ENCODE data around the gene PPP1R8. TPM values are rescaled to one million over a fixed set of nuclear protein-coding genes. Genes with fewer than 3 reads are reported as not detected.
A peak's percentile ranks its signal among the peaks of the same experiment; 100 is the strongest.

PPP1R8 gene
- total RNA-seq (10 to 100 TPM in 3 of 5 donors, 1 to 10 TPM in 1, under 1 TPM in 1; 0.58 to 40.0 (median 22.7) TPM), polyA plus RNA-seq (10 to 100 TPM; 20.4 to 25.1 (median 21.8) TPM)
- long read RNA-seq, donor 1, partial matches to known transcripts, result 0 of 3 reads
- long read RNA-seq, donor 1, other reads (novel, unspliced or antisense), result 0 of 3 reads
- long read RNA-seq, donor 2, partial matches to known transcripts, result 0 of 4 reads
- long read RNA-seq, donor 2, other reads (novel, unspliced or antisense), result 0 of 4 reads
- long read RNA-seq, donor 3, partial matches to known transcripts, result 8 of 11 reads
- long read RNA-seq, donor 3, other reads (novel, unspliced or antisense), result 0 of 11 reads
- long read RNA-seq, donor 4, result 0 reads
- long read RNA-seq, donor 5, transcript PPP1R8-202 (7 exons, 2,344 nt), result major isoform, 6 of 14 reads
- long read RNA-seq, donor 5, partial matches to known transcripts, result 8 of 14 reads
- long read RNA-seq, donor 5, other reads (novel, unspliced or antisense), result 0 of 14 reads
- long read RNA-seq, donor 6, result 0 reads
- long read RNA-seq, donor 7, partial matches to known transcripts, result 0 of 4 reads
- long read RNA-seq, donor 7, other reads (novel, unspliced or antisense), result 0 of 4 reads
- long read RNA-seq, donor 8, partial matches to known transcripts, result 6 of 10 reads
- long read RNA-seq, donor 8, other reads (novel, unspliced or antisense), result 0 of 10 reads
- long read RNA-seq, donor 9, partial matches to known transcripts, result 8 of 9 reads
- long read RNA-seq, donor 9, other reads (novel, unspliced or antisense), result 0 of 9 reads
- long read RNA-seq, donor 10, result 0 reads

DNA sequence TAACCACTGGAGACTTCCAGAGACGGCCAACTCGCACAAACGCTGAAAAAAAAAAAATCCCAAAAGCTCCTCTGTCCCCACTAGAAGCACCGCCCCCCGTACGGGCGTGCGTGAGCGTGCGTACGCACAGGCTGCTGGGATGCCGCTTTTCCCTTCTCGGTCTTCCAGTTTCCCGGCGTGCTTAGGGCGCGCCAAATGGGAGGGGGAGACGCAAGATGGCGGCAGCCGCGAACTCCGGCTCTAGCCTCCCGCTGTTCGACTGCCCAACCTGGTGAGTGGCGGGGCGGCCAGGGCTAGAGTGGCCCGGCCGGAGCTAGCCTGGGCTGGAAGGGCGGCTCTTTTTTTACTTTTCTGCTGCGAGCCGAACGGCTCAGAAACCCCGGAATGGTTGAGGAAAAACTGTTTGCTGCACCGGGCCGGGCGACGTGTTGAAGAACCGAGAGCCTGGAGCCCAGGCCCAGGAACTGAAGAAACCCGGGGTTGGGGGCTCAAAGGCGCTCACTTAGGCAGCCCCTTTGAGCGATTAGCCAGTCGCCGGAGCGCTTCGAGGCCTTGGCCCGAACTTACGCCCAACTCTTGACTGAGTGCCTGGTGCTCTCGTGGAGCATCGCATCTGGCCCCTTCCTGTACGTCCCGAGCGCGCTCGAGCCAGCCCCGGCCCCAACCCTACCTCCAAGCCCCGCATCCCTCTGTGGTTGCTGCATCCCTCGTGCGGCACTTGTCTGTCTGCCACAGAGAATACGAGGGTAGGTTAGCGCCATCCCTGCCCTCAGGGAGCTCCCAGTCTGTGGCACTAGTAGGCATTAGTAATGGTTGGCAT lies at the start of gene PPP1R8:
TSS of gene PPP1R8 (plus strand) at position 162 of the 820 bp plus-strand sequence. CDS start at position 216, 54 bp downstream.
- Histone ChIP-seq H3K27ac (peak within 1 kb of the TSS; percentile 83 to 95 (median 93)), H3K4me3 (peak within 1 kb of the TSS; percentile 71 to 99 (median 86)), H3K27me3 (no peaks in the 10 kb centered on the region), H3K4me1 (peaks cover 12 to 43% (median 30%) of the 10 kb centered on the region in 4 donors), H3K36me3 (peaks cover 0 to 33% (median 28%) of the 10 kb centered on the region in 4 donors), H3K9me3 (no peaks in the 10 kb centered on the region)
- DNase-seq, result peak; percentile 93 to 98
- TF ChIP-seq POLR2AphosphoS5 (IDR thresholded peaks at IDR 0.05), result peak; percentile 92 to 98 (median 96)
- no peak for TF ChIP-seq EP300 (IDR thresholded peaks at IDR 0.05)
- TF ChIP-seq POLR2A (IDR thresholded peaks at IDR 0.05), result peak in 2 of 4 donors; percentile 62 to 71
- TF ChIP-seq, protein P1, sequence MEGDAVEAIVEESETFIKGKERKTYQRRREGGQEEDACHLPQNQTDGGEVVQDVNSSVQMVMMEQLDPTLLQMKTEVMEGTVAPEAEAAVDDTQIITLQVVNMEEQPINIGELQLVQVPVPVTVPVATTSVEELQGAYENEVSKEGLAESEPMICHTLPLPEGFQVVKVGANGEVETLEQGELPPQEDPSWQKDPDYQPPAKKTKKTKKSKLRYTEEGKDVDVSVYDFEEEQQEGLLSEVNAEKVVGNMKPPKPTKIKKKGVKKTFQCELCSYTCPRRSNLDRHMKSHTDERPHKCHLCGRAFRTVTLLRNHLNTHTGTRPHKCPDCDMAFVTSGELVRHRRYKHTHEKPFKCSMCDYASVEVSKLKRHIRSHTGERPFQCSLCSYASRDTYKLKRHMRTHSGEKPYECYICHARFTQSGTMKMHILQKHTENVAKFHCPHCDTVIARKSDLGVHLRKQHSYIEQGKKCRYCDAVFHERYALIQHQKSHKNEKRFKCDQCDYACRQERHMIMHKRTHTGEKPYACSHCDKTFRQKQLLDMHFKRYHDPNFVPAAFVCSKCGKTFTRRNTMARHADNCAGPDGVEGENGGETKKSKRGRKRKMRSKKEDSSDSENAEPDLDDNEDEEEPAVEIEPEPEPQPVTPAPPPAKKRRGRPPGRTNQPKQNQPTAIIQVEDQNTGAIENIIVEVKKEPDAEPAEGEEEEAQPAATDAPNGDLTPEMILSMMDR (IDR thresholded peaks at IDR 0.05), result no peak
- WGBS, 5 donors, result 0 to 1% (median 1%) methylated on average over 40 to 60 of the region's 60 CpGs
- intact Hi-C loops (cut with DNase I; ENCODE audit: low total_unique reads), result no loop called here

DNA sequence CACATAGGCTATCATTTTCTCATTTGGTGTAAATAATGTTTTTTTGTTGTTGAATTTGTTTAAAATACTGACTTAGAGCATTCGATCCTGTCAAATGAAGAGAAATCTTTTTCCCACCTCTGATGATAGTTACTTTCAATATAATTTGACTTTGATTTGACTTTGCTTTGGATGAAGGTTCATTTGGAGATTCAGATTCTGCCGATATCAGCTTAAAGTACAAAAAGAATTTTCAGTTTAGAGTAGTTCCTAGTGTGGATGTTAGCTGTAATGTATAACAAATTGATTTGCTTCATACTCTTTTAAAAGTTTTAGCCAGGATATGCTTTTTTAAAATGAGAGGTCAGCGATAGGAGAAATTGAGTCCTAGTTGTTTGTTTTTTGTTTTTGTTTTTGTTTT lies 47.6 kb upstream of the PPP1R8 start:
- Histone ChIP-seq H3K27me3 (no peaks in the 10 kb centered on the region), H3K4me3 (no peak overlapping the region), H3K9me3 (no peaks in the 10 kb centered on the region), H3K27ac (peak overlapping the region; percentile 51 to 84 (median 81)), H3K4me1 (peaks cover 47 to 99% (median 71%) of the 10 kb centered on the region in 4 donors), H3K36me3 (peaks cover 0 to 27% (median 11%) of the 10 kb centered on the region in 4 donors)
- intact Hi-C loops (cut with DNase I; ENCODE audit: low total_unique reads), result no loop called here
- WGBS, 5 donors, result 80 to 87% (median 84%) methylated on average over 3 of the region's 3 CpGs
- TF ChIP-seq POLR2AphosphoS5 (IDR thresholded peaks at IDR 0.05) (no peak), EP300 (IDR thresholded peaks at IDR 0.05) (no peak), POLR2A (IDR thresholded peaks at IDR 0.05) (no peak)
- TF ChIP-seq, protein P1 (IDR thresholded peaks at IDR 0.05), result no peak
- DNase-seq, result no peak

DNA sequence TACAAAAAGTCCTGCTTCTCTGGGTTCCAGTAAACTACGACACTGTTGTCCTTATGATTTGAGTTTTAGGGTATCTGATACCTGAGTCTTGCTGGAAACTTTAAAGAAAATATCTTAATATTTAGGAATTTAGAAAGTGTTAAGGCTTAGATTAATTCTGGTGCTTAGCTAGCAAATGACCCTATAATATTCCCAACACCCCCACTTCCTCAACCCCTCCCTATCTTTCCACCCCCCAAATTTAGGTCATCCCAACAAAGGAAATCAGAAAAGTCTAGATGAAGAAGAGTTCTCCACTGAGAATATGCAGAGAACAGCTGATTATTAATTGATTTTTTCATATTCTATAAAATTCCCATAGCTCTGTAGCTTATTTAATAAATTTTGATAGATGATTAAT lies 45.9 kb upstream of the PPP1R8 start:
- Histone ChIP-seq H3K27me3 (no peaks in the 10 kb centered on the region), H3K4me1 (peaks cover 45 to 99% (median 72%) of the 10 kb centered on the region in 4 donors), H3K9me3 (no peaks in the 10 kb centered on the region), H3K4me3 (no peak overlapping the region), H3K27ac (peak overlapping the region in 4 of 5 donors; percentile 78 to 84 (median 82)), H3K36me3 (peaks cover 0 to 30% (median 12%) of the 10 kb centered on the region in 4 donors)
- DNase-seq, result no peak
- WGBS, 5 donors, result 82 to 97% (median 87%) methylated on average over 1 of the region's 1 CpG
- intact Hi-C loops (cut with DNase I; ENCODE audit: low total_unique reads), result no loop called here
- TF ChIP-seq POLR2AphosphoS5 (IDR thresholded peaks at IDR 0.05) (no peak), EP300 (IDR thresholded peaks at IDR 0.05) (no peak), POLR2A (IDR thresholded peaks at IDR 0.05) (no peak)
- TF ChIP-seq, protein P1 (IDR thresholded peaks at IDR 0.05), result no peak

All from stomach (tissue), 19 donors.